Mesenchymal stem cell (in vitro differentiated cells and primary cell): ENCODE measurements around the gene ZBTB7B.
A peak's percentile ranks its signal among the peaks of the same experiment; 100 is the strongest.

Experiments used
- DNase-seq: peaks from one replicate; pipeline ENCODE4 v3.0.0-alpha.2; 2013
- H2AFZ ChIP-seq: one replicate; pipeline ENCODE4 v1.6.1; 2013; ENCODE audit warnings: low read depth, mild to moderate bottlenecking, control low read depth, inconsistent platforms, low read length, moderate library complexity
- H2AK5ac ChIP-seq: 2 replicates; pipeline ENCODE4 v1.6.1; 2013; ENCODE audit warnings: low read length, moderate library complexity, mild to moderate bottlenecking, inconsistent platforms; ENCODE audit not compliant: severe bottlenecking
- H2BK120ac ChIP-seq: one replicate; pipeline ENCODE4 v1.6.1; 2013; ENCODE audit warnings: low read depth, mild to moderate bottlenecking, inconsistent platforms, low read length, moderate library complexity
- H2BK12ac ChIP-seq, 2 experiments: one replicate each; pipeline ENCODE4 v1.6.1; 2013; ENCODE audit warnings: inconsistent platforms in 2 of 2, low read length in 2 of 2, mild to moderate bottlenecking in 2 of 2, moderate library complexity in 2 of 2, control low read depth in 1 of 2
- H2BK15ac ChIP-seq: one replicate; pipeline ENCODE4 v1.6.1; 2013; ENCODE audit warnings: mild to moderate bottlenecking, low read depth, inconsistent platforms; ENCODE audit not compliant: poor library complexity, severe bottlenecking
- H2BK5ac ChIP-seq: 2 replicates; pipeline ENCODE4 v1.6.1; 2013; ENCODE audit warnings: low read depth, mild to moderate bottlenecking, low read length, control low read depth, inconsistent platforms; ENCODE audit not compliant: poor library complexity, severe bottlenecking
- H3K14ac ChIP-seq, 2 experiments: one replicate each; pipeline ENCODE4 v1.6.1; 2013; ENCODE audit warnings: inconsistent platforms in 2 of 2, low read length in 2 of 2, control low read depth in 1 of 2, mild to moderate bottlenecking in 1 of 2, moderate library complexity in 1 of 2
- H3K18ac ChIP-seq, 2 experiments: one replicate each; pipeline ENCODE4 v1.6.1; 2013; ENCODE audit warnings: inconsistent platforms in 2 of 2, low read length in 2 of 2, control low read depth in 1 of 2, low read depth in 1 of 2, mild to moderate bottlenecking in 1 of 2
- H3K23ac ChIP-seq, 2 experiments: one replicate each; pipeline ENCODE4 v1.6.1; 2013; ENCODE audit warnings: inconsistent platforms in 2 of 2, low read length in 2 of 2, mild to moderate bottlenecking in 2 of 2, moderate library complexity in 2 of 2, control low read depth in 1 of 2
- H3K27ac ChIP-seq: 2 replicates; pipeline ENCODE4 v1.5.1; 2013; ENCODE audit warnings: mild to moderate bottlenecking, moderate library complexity, low read length, control low read depth, inconsistent platforms; ENCODE audit not compliant: poor library complexity, severe bottlenecking
- H3K27me3 ChIP-seq, 2 experiments: 2 replicates each; pipeline versions ENCODE4 v1.6.1 to v1.7.0; 2013; ENCODE audit warnings: low read length in 2 of 2, mild to moderate bottlenecking in 2 of 2, moderate library complexity in 2 of 2, control low read depth in 1 of 2, inconsistent platforms in 1 of 2; ENCODE audit not compliant: control insufficient read depth in 1 of 2, insufficient read depth in 1 of 2
- H3K36me3 ChIP-seq, 2 experiments: 2 replicates each; pipeline versions ENCODE4 v1.6.1 to v1.7.0; 2013; ENCODE audit warnings: low read length in 2 of 2, control low read depth in 1 of 2, inconsistent platforms in 1 of 2, low read depth in 1 of 2, mild to moderate bottlenecking in 1 of 2; ENCODE audit not compliant: insufficient read depth in 2 of 2, control insufficient read depth in 1 of 2
- H3K4ac ChIP-seq, 2 experiments: one replicate each; pipeline ENCODE4 v1.6.1; 2013; ENCODE audit warnings: inconsistent platforms in 2 of 2, low read length in 2 of 2, mild to moderate bottlenecking in 2 of 2, moderate library complexity in 2 of 2, control low read depth in 1 of 2, low read depth in 1 of 2
- H3K4me1 ChIP-seq: 2 replicates; pipeline ENCODE4 v1.6.1; 2013; ENCODE audit warnings: low read depth, low read length, control low read depth; ENCODE audit not compliant: control insufficient read depth, insufficient read depth
- H3K4me2 ChIP-seq: 2 replicates; pipeline ENCODE4 v1.6.1; 2013; ENCODE audit warnings: low read length, mild to moderate bottlenecking, inconsistent platforms; ENCODE audit not compliant: poor library complexity, severe bottlenecking
- H3K4me3 ChIP-seq, 2 experiments: 2 replicates each; pipeline versions ENCODE4 v1.5.1 to v1.7.0; 2013; ENCODE audit warnings: low read length in 2 of 2, mild to moderate bottlenecking in 2 of 2, control low read depth in 1 of 2, low read depth in 1 of 2; ENCODE audit not compliant: insufficient read depth in 1 of 2
- H3K79me1 ChIP-seq: replicated peaks from 2 replicates; pipeline ENCODE4 v1.6.1; 2013; ENCODE audit warnings: mild to moderate bottlenecking, control low read depth, low read length, inconsistent platforms; ENCODE audit not compliant: poor library complexity, severe bottlenecking
- H3K9ac ChIP-seq: 2 replicates; pipeline ENCODE4 v1.7.0; 2013; ENCODE audit warnings: mild to moderate bottlenecking, low read length, moderate library complexity
- H3K9me3 ChIP-seq: 2 replicates; pipeline ENCODE4 v1.7.0; 2013; ENCODE audit warnings: mild to moderate bottlenecking, low read length; ENCODE audit not compliant: control insufficient read depth
- H4K8ac ChIP-seq: one replicate; pipeline ENCODE4 v1.6.1; 2013; ENCODE audit warnings: inconsistent platforms, mild to moderate bottlenecking, low read length, moderate library complexity
- H4K91ac ChIP-seq: one replicate; pipeline ENCODE4 v1.6.1; 2013; ENCODE audit warnings: mild to moderate bottlenecking, low read length, inconsistent platforms
- WGBS: methylation state at CpG from one replicate; pipeline ENCODE4 v1.1.7; 2013; ENCODE audit warnings: mixed read lengths; 5-methylcytosine and 5-hydroxymethylcytosine counted together

Gene ZBTB7B

GRCh38 chr1:155013632-155014031 is 11.0 kb downstream of the ZBTB7B start:
- WGBS, result 74% methylated on average over 8 of the region's 8 CpGs
- H3K4me1 ChIP-seq, result peaks cover 28% of the 10 kb centered on the region
- H2AFZ ChIP-seq, result no peak overlapping the region

GRCh38 chr1:155014709-155015508 is 12.3 kb downstream of the ZBTB7B start:
- no peak overlapping the region for H3K27ac ChIP-seq
- H3K4ac ChIP-seq, result no peak overlapping the region
- DNase-seq, result no peak
- 96% methylated on average over 31 of the region's 31 CpGs for WGBS
- H3K23ac ChIP-seq, result no peak overlapping the region
- no peaks in the 10 kb centered on the region for H3K9me3 ChIP-seq
- no peak overlapping the region for H2BK5ac ChIP-seq
- no peak overlapping the region for H2AFZ ChIP-seq
- H3K4me3 ChIP-seq, result no peak overlapping the region
- no peak overlapping the region for H3K9ac ChIP-seq
- no peak overlapping the region for H2AK5ac ChIP-seq
- peaks cover 34 to 66% of the 10 kb centered on the region in 2 experiments for H3K36me3 ChIP-seq
- no peak overlapping the region for H3K18ac ChIP-seq
- H4K8ac ChIP-seq, result no peak overlapping the region
- peaks cover 35% of the 10 kb centered on the region for H3K4me1 ChIP-seq
- no peak overlapping the region for H2BK15ac ChIP-seq
- H2BK120ac ChIP-seq, result no peak overlapping the region
- no peak overlapping the region for H2BK12ac ChIP-seq
- H3K79me1 ChIP-seq, result peaks cover 28% of the 10 kb centered on the region
- no peak overlapping the region for H4K91ac ChIP-seq
- H3K14ac ChIP-seq, result no peak overlapping the region
- no peaks in the 10 kb centered on the region for H3K27me3 ChIP-seq
- no peak overlapping the region for H3K4me2 ChIP-seq

More at GRCh38 chr1:155013632-155014031, 11.0 kb downstream of the ZBTB7B start:
- H3K23ac ChIP-seq, result no peak overlapping the region
- no peaks in the 10 kb centered on the region for H3K27me3 ChIP-seq
- no peaks in the 10 kb centered on the region for H3K9me3 ChIP-seq
- no peak overlapping the region for H3K4ac ChIP-seq
- no peak overlapping the region for H2BK5ac ChIP-seq
- no peak overlapping the region for H3K4me2 ChIP-seq
- H3K36me3 ChIP-seq, result peaks cover 34 to 79% of the 10 kb centered on the region in 2 experiments
- peak overlapping the region; percentile 38 for H2BK120ac ChIP-seq
- H4K8ac ChIP-seq, result no peak overlapping the region
- H3K9ac ChIP-seq, result no peak overlapping the region
- H2BK12ac ChIP-seq, result no peak overlapping the region
- H3K14ac ChIP-seq, result no peak overlapping the region
- H3K18ac ChIP-seq, result no peak overlapping the region
- no peak overlapping the region for H2BK15ac ChIP-seq
- no peak overlapping the region for H2AK5ac ChIP-seq
- no peak overlapping the region for H4K91ac ChIP-seq
- DNase-seq, result no peak
- peaks cover 31% of the 10 kb centered on the region for H3K79me1 ChIP-seq
- H3K27ac ChIP-seq, result no peak overlapping the region
- H3K4me3 ChIP-seq, result no peak overlapping the region

GRCh38 chr1:155015527-155016230 is 13.1 kb downstream of the ZBTB7B start:
- Histone ChIP-seq H2BK120ac (no peak overlapping the region), H3K36me3 (peaks cover 34 to 58% of the 10 kb centered on the region in 2 experiments), H3K23ac (no peak overlapping the region), H3K4me3 (no peak overlapping the region), H3K4me1 (peaks cover 35% of the 10 kb centered on the region), H2BK12ac (no peak overlapping the region), H3K9me3 (no peaks in the 10 kb centered on the region), H2AK5ac (no peak overlapping the region), H2BK15ac (no peak overlapping the region), H3K27ac (no peak overlapping the region), H3K18ac (no peak overlapping the region), H3K4ac (no peak overlapping the region), H3K4me2 (no peak overlapping the region), H4K91ac (no peak overlapping the region), H3K27me3 (no peaks in the 10 kb centered on the region), H2AFZ (no peak overlapping the region), H3K79me1 (peaks cover 23% of the 10 kb centered on the region), H3K9ac (no peak overlapping the region), H4K8ac (no peak overlapping the region), H3K14ac (no peak overlapping the region), H2BK5ac (no peak overlapping the region)
- WGBS, result 93% methylated on average over 16 of the region's 16 CpGs
- DNase-seq, result no peak

GRCh38 chr1:155016231-155016831 is 13.7 kb downstream of the ZBTB7B start:
- Histone ChIP-seq H2BK120ac (no peak overlapping the region), H3K4ac (no peak overlapping the region)

More at GRCh38 chr1:155016231-155016831, 13.7 kb downstream of the ZBTB7B start:
- H3K4me2 ChIP-seq, result no peak overlapping the region
- H3K27ac ChIP-seq, result no peak overlapping the region
- WGBS, result 96% methylated on average over 26 of the region's 26 CpGs
- H3K36me3 ChIP-seq, result peaks cover 28 to 52% of the 10 kb centered on the region in 2 experiments
- peak overlapping the region; percentile 87 for H3K9ac ChIP-seq
- no peak overlapping the region for H3K14ac ChIP-seq
- no peak overlapping the region for H3K4me3 ChIP-seq
- H3K23ac ChIP-seq, result no peak overlapping the region
- H2AK5ac ChIP-seq, result no peak overlapping the region
- no peak overlapping the region for H3K18ac ChIP-seq
- H3K4me1 ChIP-seq, result peaks cover 35% of the 10 kb centered on the region
- peak overlapping the region; percentile 90 for H2BK15ac ChIP-seq
- H3K27me3 ChIP-seq, result no peaks in the 10 kb centered on the region
- peaks cover 20% of the 10 kb centered on the region for H3K79me1 ChIP-seq
- no peak overlapping the region for H2BK5ac ChIP-seq
- no peak overlapping the region for H2BK12ac ChIP-seq
- peak overlapping the region; percentile 15 for H4K8ac ChIP-seq
- no peaks in the 10 kb centered on the region for H3K9me3 ChIP-seq
- DNase-seq, result no peak
- no peak overlapping the region for H2AFZ ChIP-seq
- H4K91ac ChIP-seq, result peak overlapping the region; percentile 43
